ACC112 (cell line): ENCODE measurements around the gene FOXP4.
A peak's percentile ranks its signal among the peaks of the same experiment; 100 is the strongest.

Source experiments
- H2AFZ ChIP-seq: fragments of 200-600 bp; sonication (generic); one replicate; pipeline ENCODE4 v1.6.0; 2017; ENCODE audit warnings: antibody characterized with exemption, low read length; ENCODE audit not compliant: unreplicated experiment
- H3K27ac ChIP-seq: fragments of 200-600 bp; sonication (generic); 2 replicates; pipeline ENCODE4 v1.5.1; 2014; ENCODE audit warnings: low read depth, mild to moderate bottlenecking, antibody characterized with exemption, low read length, moderate library complexity
- H3K27me3 ChIP-seq: fragments of 200-600 bp; sonication (generic); 2 replicates; pipeline ENCODE4 v1.6.1; 2014; ENCODE audit warnings: mild to moderate bottlenecking, antibody characterized with exemption, low read length, moderate library complexity, mixed read lengths; ENCODE audit not compliant: insufficient read depth
- H3K36me3 ChIP-seq: fragments of 200-600 bp; sonication (generic); 2 replicates; pipeline ENCODE4 v1.6.1; 2016; ENCODE audit warnings: mild to moderate bottlenecking, antibody characterized with exemption, low read length, moderate library complexity, mixed read lengths; ENCODE audit not compliant: insufficient read depth
- H3K4me1 ChIP-seq: fragments of 200-600 bp; sonication (generic); one replicate; pipeline ENCODE4 v1.6.1; 2016; ENCODE audit warnings: low read length, mixed read lengths; ENCODE audit not compliant: insufficient read depth, unreplicated experiment, control insufficient read depth
- H3K4me3 ChIP-seq: fragments of 200-600 bp; sonication (generic); 2 replicates; pipeline ENCODE4 v1.5.1; 2014; ENCODE audit warnings: mild to moderate bottlenecking, low read depth, low read length
- H3K79me2 ChIP-seq: fragments of 200-600 bp; sonication (generic); one replicate; pipeline ENCODE4 v1.6.0; 2016; ENCODE audit warnings: low read length; ENCODE audit not compliant: control insufficient read depth, unreplicated experiment, insufficient read depth

Gene FOXP4

GRCh38 chr6:41573985-41574384 lies 27.8 kb downstream of the FOXP4 start:
- peaks cover 23% of the 10 kb centered on the region for H3K4me1 ChIP-seq
- no peak overlapping the region for H2AFZ ChIP-seq
- H3K27me3 ChIP-seq = no peaks in the 10 kb centered on the region
- H3K36me3 ChIP-seq = no peaks in the 10 kb centered on the region
- H3K79me2 ChIP-seq = no peaks in the 10 kb centered on the region
- H3K4me3 ChIP-seq = no peak overlapping the region
- no peak overlapping the region for H3K27ac ChIP-seq

- Histone ChIP-seq H3K27ac (no peak overlapping the region), H3K36me3 (no peaks in the 10 kb centered on the region), H3K4me3 (no peak overlapping the region), H3K79me2 (no peaks in the 10 kb centered on the region), H2AFZ (no peak overlapping the region), H3K4me1 (peaks cover 31% of the 10 kb centered on the region), H3K27me3 (no peaks in the 10 kb centered on the region)
These were observed 29.4 kb downstream of the FOXP4 start for GRCh38 chr6:41575598-41575997.

GRCh38 chr6:41576667-41577066 lies 30.5 kb downstream of the FOXP4 start:
- no peak overlapping the region for H3K27ac ChIP-seq
- H3K4me3 ChIP-seq = no peak overlapping the region
- no peaks in the 10 kb centered on the region for H3K27me3 ChIP-seq
- peaks cover 34% of the 10 kb centered on the region for H3K4me1 ChIP-seq
- H2AFZ ChIP-seq = no peak overlapping the region
- no peaks in the 10 kb centered on the region for H3K79me2 ChIP-seq
- no peaks in the 10 kb centered on the region for H3K36me3 ChIP-seq

GRCh38 chr6:41577356-41578216 lies 31.4 kb downstream of the FOXP4 start:
- H3K27ac ChIP-seq = no peak overlapping the region
- H3K27me3 ChIP-seq = no peaks in the 10 kb centered on the region
- no peak overlapping the region for H3K4me3 ChIP-seq
- H3K36me3 ChIP-seq = no peaks in the 10 kb centered on the region
- no peaks in the 10 kb centered on the region for H3K79me2 ChIP-seq
- peaks cover 43% of the 10 kb centered on the region for H3K4me1 ChIP-seq
- no peak overlapping the region for H2AFZ ChIP-seq

- Histone ChIP-seq H3K36me3 (no peaks in the 10 kb centered on the region), H3K4me1 (peaks cover 46% of the 10 kb centered on the region), H3K79me2 (no peaks in the 10 kb centered on the region), H2AFZ (no peak overlapping the region), H3K27ac (no peak overlapping the region), H3K4me3 (peak overlapping the region; percentile 23; the same call in 1 of the 2 replicates), H3K27me3 (no peaks in the 10 kb centered on the region)
These were observed 32.3 kb downstream of the FOXP4 start for GRCh38 chr6:41578217-41579087.

GRCh38 chr6:41579088-41579610 lies 33.0 kb downstream of the FOXP4 start:
- H3K27ac ChIP-seq = no peak overlapping the region; the same call in 1 of the 2 replicates
- peaks cover 46% of the 10 kb centered on the region for H3K4me1 ChIP-seq
- H3K36me3 ChIP-seq = no peaks in the 10 kb centered on the region
- no peak overlapping the region for H3K4me3 ChIP-seq
- no peaks in the 10 kb centered on the region for H3K79me2 ChIP-seq
- no peaks in the 10 kb centered on the region for H3K27me3 ChIP-seq
- H2AFZ ChIP-seq = no peak overlapping the region

GRCh38 chr6:41580690-41581089 lies 34.5 kb downstream of the FOXP4 start:
- Histone ChIP-seq H3K79me2 (no peaks in the 10 kb centered on the region), H2AFZ (no peak overlapping the region), H3K27me3 (no peaks in the 10 kb centered on the region), H3K4me3 (no peak overlapping the region), H3K4me1 (peaks cover 46% of the 10 kb centered on the region), H3K27ac (no peak overlapping the region), H3K36me3 (no peaks in the 10 kb centered on the region)

- H3K4me3 ChIP-seq = no peak overlapping the region
- no peaks in the 10 kb centered on the region for H3K79me2 ChIP-seq
- H2AFZ ChIP-seq = no peak overlapping the region
- no peaks in the 10 kb centered on the region for H3K36me3 ChIP-seq
- peaks cover 46% of the 10 kb centered on the region for H3K4me1 ChIP-seq
- peak overlapping the region; percentile 22 for H3K27ac ChIP-seq
- no peaks in the 10 kb centered on the region for H3K27me3 ChIP-seq
These were observed 35.3 kb downstream of the FOXP4 start for GRCh38 chr6:41581381-41581991.

- Histone ChIP-seq H3K36me3 (no peaks in the 10 kb centered on the region), H3K4me3 (no peak overlapping the region), H3K27me3 (no peaks in the 10 kb centered on the region), H3K4me1 (peaks cover 44% of the 10 kb centered on the region), H2AFZ (no peak overlapping the region), H3K27ac (no peak overlapping the region), H3K79me2 (no peaks in the 10 kb centered on the region)
These were observed 36.4 kb downstream of the FOXP4 start for GRCh38 chr6:41582540-41582939.

- no peak overlapping the region for H3K27ac ChIP-seq
- H3K79me2 ChIP-seq = no peaks in the 10 kb centered on the region
- no peak overlapping the region for H3K4me3 ChIP-seq
- no peak overlapping the region for H2AFZ ChIP-seq
- H3K27me3 ChIP-seq = no peaks in the 10 kb centered on the region
- peaks cover 35% of the 10 kb centered on the region for H3K4me1 ChIP-seq
- H3K36me3 ChIP-seq = no peaks in the 10 kb centered on the region
These were observed 37.4 kb downstream of the FOXP4 start for GRCh38 chr6:41583565-41583964.
